ENCODE results near the gene CBX6.

The CBX6 gene

DNA sequence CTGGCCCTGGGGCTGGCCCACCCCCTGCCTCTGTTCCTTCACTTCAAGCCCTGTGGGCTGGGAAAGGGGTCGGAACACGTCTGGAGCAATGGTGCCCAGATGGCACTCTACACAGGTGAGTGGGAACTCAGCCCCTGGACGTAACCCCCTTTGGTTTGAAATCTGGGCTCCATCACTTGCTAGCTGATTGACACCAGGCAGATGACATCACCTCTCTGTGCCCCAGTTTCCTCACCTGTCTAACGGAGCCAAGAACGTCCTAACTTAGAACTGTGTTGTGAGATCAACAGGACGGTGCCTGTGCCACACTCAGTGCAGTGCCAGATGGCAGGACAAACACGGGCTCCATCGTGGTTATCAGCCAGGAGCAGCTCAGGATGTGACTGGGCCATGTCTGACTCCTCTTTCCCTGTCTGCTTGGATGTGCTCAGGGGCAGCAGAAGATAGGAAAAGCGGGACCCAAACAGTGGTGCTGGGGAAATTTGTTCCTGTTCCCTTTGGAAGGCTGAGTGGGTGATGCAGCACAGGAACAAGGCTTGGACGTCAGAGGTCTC, 52.6 kb downstream of the CBX6 start:
- DNase-seq (ENCODE audit: low read depth) = no peak

GRCh38 chr22:38817196-38817595, 54.8 kb downstream of the CBX6 start:
- DNase-seq (ENCODE audit: low read depth) = no peak

DNA sequence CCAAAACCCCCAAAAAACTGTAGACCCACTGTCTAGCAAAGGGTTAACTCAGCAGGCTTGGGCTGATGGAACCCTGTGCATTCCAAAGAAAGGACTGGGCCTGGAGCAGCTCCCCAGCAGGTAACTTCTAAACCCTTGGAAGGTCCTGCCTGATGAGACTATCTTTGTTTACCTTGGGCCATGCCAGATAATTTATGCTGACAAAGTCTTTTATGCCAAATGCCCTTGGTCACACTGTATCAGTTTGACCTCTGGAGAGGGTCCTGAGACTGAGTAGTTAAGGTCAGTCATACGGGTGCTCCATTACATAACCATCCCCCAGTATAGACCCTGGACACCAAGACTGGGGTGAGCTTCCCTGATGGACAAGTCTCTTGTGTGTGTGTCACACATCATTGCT, 56.2 kb downstream of the CBX6 start:
- DNase-seq (ENCODE audit: low read depth) = no peak

Data from activated T-cell treated with anti-CD3 and anti-CD28 coated beads for 24 hours (primary cell).